CD4-positive, alpha-beta T cell treated with Interleukin-21 for 1 hour (primary cell): ENCODE measurements around the gene SHC4.
"Not testable (repeated sequence)": the region's sequence is repeated elsewhere in the genome, so short reads cannot be mapped to it uniquely, and the experiment has no call there.

Experiments
- DNase-seq: peaks from one replicate; pipeline ENCODE4 v3.0.0-alpha.2; 2020

The SHC4 gene

GRCh38 chr15:48877630-48878595, 85.8 kb downstream of the SHC4 start, which contains the start of gene EID1:
Gene EID1 (plus strand): TSS chr15:48878134. CDS start chr15:48878177, 43 bp downstream.
- DNase-seq: peak; percentile 94

- DNase-seq: no peak
Observed at GRCh38 chr15:48876057-48876456, 87.7 kb downstream of the SHC4 start.

GRCh38 chr15:48875241-48875960, 88.3 kb downstream of the SHC4 start:
- DNase-seq: no peak

- no peak for DNase-seq
Observed at GRCh38 chr15:48872632-48873031, 91.1 kb downstream of the SHC4 start.

GRCh38 chr15:48871542-48871941, 92.2 kb downstream of the SHC4 start:
- no peak for DNase-seq

GRCh38 chr15:48869966-48870365, 93.8 kb downstream of the SHC4 start:
- no peak for DNase-seq

GRCh38 chr15:48868536-48868935, 95.2 kb downstream of the SHC4 start:
- no peak for DNase-seq

GRCh38 chr15:48868023-48868422, 95.7 kb downstream of the SHC4 start:
- no peak for DNase-seq

- DNase-seq: no peak
Observed at GRCh38 chr15:48866141-48866563, 97.6 kb downstream of the SHC4 start.

- no peak for DNase-seq
Observed at GRCh38 chr15:48865370-48866079, 98.2 kb downstream of the SHC4 start.

- DNase-seq: no peak
Observed at GRCh38 chr15:48862705-48863104, 101.0 kb downstream of the SHC4 start.

- DNase-seq: peak; percentile 68
Observed at GRCh38 chr15:48861813-48862431, 101.8 kb downstream of the SHC4 start.

- DNase-seq: no peak
Observed at GRCh38 chr15:48859426-48859825, 104.3 kb downstream of the SHC4 start.

- DNase-seq: no peak
Observed at GRCh38 chr15:48858401-48858800, 105.3 kb downstream of the SHC4 start.

- DNase-seq: no peak
Observed at GRCh38 chr15:48856942-48857341, 106.8 kb downstream of the SHC4 start.

GRCh38 chr15:48855501-48856440, 107.9 kb downstream of the SHC4 start:
- DNase-seq: no peak

- not testable (repeated sequence) for DNase-seq
Observed at GRCh38 chr15:48854434-48854833, 109.3 kb downstream of the SHC4 start.

- no peak for DNase-seq
Observed at GRCh38 chr15:48851956-48852355, 111.8 kb downstream of the SHC4 start.

GRCh38 chr15:48850648-48851047, 113.1 kb downstream of the SHC4 start:
- no peak for DNase-seq

GRCh38 chr15:48845123-48845522, 118.6 kb downstream of the SHC4 start:
- no peak for DNase-seq

GRCh38 chr15:48842501-48842900, 121.2 kb downstream of the SHC4 start:
- no peak for DNase-seq

GRCh38 chr15:48834756-48835155, 129.0 kb downstream of the SHC4 start:
- DNase-seq: no peak
